Occipital lobe (tissue), 2 donors: ENCODE results near the gene ASPSCR1. TPM values are rescaled to one million over a fixed set of nuclear protein-coding genes. Genes with fewer than 3 reads are reported as not detected.
"Not testable (repeated sequence)": the region's sequence is repeated elsewhere in the genome, so short reads cannot be mapped to it uniquely, and the experiment has no call there.

Source experiments
- DNase-seq: peaks from one replicate; lab custom pipeline; 2025; lab: John Stamatoyannopoulos, UW
- total RNA-seq: library from RNA; depleted of rRNA; stranded (reverse); fragments of >200 nt; gene quantifications from one replicate; pipeline ENCODE4 v1.2.3, GENCODE V29; 2014

Gene ASPSCR1
- total RNA-seq, 1 donor from 2014 or later, result 11.1 TPM

DNA sequence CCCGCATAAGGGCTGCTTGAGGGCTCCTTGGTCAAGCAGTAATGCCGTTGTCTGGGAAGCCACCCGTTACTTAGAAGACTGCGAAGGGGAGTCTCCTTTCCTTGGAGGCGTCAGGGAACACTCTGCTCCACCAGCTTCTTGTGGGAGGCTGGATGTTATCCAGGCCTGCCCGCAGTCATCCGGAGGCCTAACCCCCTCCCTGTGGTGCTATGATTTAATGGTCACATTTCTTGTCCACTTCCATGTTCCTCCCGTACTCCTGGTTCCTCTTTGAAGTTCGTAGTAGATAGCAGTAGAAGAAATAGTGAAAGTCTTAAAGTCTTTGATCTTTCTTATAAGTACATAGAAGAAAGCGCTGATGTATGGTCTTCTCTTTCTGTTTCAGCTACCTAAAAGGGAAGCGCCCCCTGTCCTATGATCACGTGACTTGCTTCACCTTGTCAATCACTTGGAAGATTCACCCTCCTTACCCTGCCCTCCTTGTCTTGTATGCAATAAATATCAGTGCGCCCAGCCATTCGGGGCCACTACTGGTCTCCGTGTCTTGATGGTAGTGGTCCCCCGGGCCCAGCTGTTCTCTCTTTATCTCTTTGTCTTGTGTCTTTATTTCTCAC lies 61.5 kb downstream of the ASPSCR1 start:
- DNase-seq, result not testable (repeated sequence)

DNA sequence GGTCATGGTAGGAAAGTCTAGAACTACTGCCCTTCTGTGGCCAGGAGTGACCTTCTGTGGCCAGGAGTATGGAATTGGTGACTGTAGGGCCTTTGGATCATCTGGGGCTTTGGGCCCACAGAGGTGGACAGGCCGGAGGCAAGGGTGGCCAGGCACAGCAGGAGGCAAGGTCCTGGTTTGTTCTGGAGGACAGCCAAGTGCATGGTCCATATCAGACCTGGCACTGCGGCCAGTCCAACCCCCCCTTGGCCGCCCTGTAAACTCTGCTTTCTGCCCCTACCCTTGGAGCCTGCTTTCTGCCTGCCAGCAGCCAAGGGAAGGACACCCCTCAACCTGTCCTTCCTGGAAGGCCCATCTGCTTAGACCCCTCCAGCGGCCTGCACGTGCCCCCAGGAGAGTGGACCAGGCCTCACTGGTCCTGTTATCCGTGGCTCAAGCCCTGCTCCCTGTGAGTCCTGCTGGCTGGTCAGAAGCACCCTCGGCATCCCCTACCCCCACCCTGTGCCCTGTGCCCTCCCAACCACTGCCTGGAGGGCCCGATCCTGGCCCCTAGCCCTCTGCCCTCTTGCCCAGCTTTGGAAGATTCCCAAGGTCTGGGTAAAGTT lies 62.4 kb downstream of the ASPSCR1 start:
- no peak for DNase-seq

DNA sequence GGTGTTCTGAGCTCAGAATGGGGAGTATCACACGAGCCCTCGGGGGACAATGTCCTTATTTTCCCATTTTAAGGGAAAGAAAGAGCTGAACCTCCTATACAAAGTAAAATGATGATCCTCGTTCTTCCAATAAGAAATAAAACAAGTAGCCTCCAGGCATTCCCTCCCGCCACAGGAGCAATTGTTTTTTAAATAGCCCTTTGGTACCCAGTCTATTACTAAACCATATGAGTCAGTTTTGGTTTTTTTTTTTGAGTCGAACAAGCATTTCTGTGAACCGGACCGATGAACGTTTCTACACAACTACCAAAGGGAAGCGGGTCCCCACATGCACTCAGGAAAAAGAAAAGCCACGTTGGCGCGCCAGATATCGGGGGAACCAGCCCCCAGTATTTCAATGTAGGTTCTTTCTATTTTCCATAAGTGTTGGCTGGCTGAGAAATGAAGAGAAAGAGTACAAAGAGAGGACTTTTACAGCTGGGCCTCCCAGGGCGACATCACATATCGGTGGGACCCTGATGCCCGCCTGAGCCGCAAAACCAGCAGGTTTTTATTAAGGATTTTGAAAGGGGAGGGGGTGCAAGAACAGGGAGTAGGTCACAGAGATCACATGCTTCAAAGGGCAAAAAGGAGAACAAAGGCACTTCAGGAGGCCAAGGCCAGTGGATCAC lies 63.9 kb downstream of the ASPSCR1 start:
- no peak for DNase-seq

DNA sequence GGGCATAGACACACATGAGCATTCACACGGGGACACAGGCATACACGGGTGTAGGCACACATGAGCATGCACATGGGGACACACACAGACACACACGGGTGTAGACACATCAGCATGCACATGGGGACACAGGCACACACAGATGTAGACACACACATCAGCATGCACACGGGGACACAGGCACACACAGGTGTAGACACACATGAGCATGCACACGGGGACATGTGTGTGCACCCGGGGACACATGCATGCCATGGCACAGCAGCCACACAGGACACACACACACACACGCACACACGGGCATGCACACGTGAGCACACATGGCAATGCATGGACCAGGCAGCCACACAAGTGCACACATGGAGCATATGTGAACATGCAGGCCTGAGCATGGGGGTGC lies 65.2 kb downstream of the ASPSCR1 start:
- DNase-seq, result no peak

DNA sequence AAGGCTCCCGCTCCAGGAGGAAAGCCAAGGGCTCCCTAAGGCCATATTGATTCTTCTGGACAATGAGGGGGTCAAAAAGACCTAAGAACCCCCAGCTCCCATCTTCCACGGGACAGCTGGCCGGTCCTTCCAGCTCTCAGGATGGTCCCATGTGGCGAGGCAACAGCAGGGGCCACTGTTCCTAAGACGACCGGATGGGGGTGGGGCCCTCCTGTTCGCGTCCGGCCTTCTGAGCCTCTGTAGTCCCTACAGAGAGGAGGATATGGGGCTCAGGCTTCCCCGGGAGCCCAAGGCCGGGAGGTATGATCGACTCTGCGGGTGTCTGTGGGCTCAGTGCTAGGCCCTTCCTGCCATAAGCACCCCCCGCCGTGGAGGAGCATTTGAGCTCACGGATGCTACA lies 66.1 kb downstream of the ASPSCR1 start:
- no peak for DNase-seq

DNA sequence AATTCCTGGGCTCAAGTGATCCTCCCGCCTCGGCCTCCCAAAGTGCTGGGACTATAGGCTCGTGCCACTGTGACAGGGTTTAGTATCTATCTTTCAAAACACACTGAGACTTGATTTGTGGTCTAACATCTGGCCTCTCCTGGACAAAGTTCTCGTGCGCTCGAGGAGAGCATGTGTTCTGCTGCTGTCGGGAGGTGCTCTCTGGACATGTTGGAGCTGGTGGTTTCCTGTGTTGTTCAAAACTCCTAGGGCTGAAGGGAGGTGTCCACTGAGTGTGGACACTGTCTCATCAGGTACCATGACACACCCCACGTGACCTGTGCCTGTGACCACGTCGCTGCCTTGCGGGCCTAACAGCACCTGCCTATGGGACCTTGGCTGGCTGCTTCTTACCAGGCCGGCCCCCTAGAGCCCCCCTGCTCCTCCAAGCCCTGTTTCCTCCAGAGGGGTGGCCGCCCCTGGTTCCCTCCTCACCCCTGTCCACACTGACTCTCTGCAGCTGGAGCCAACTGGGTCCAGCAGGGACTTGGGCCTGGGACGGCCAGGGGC lies 68.6 kb downstream of the ASPSCR1 start:
- no peak for DNase-seq

DNA sequence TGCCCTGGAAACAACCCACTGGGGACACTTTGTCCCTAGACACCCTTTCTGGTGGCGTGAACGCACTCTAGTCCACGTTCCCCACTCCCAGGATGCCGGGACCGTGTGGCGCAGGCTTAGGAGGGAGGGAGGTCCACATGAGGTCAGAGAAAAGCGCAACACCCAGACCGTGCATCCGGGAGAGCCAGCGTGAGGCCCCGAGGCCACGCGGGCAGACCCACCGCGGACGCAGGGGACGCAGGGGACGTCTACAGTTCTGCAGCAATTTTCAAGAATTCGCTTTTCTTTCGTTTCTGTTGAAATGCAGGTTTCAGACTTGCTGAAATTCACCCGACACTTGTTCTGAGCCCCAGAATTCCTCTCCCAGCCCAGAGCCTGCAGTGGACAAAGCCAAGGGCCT lies 69.5 kb downstream of the ASPSCR1 start:
- DNase-seq, result no peak

DNA sequence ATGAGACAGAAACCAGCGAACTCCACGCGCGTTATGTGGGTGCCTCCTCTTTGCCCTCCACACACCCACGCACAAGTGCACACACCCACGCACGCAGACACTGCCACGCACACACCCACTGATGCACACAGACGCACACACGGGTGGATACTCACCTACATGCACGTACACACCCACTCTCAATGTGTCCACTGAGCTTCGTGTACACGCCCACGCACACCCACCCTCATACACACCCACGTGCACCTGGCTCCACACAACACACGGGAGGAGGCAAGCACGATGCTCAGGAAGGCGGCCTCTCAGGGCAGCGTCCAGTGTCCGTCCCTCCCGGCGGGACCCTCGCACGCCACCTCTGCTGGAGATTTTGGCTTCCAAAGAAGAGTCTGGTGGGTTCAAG lies 70.0 kb downstream of the ASPSCR1 start:
- DNase-seq, result no peak

DNA sequence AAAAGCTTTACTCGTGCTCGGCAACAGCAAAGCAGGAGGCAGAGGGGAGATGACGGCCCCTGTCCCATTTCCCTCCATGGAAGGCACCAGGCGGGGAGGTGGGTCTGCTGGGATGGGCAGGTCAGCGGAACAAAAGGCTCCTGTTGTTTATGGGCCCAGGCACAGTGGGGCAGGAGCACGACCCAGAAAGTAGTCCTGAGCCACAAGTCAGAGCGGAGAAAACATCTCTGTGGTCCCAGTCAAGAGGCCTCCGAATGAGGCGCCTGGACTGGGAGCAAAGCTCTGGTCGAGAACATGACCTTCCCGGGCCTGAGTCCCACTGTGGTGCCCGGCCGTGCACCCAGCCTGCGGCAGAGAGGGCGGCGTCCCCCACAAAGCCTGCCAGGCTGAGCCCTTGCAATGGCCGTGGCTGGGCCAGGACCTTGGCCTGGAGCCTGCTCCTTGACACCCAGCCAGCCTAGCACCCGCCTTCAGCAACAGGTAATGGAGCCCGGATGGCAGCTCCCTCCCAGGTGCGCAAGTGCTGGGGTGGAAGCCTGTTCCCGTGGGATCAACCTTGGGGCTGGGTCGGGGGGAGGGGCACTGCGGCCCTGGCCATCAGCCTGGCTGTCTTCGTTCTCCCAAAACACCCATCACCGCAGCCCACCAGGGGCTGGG lies 70.6 kb downstream of the ASPSCR1 start:
- DNase-seq, result no peak

DNA sequence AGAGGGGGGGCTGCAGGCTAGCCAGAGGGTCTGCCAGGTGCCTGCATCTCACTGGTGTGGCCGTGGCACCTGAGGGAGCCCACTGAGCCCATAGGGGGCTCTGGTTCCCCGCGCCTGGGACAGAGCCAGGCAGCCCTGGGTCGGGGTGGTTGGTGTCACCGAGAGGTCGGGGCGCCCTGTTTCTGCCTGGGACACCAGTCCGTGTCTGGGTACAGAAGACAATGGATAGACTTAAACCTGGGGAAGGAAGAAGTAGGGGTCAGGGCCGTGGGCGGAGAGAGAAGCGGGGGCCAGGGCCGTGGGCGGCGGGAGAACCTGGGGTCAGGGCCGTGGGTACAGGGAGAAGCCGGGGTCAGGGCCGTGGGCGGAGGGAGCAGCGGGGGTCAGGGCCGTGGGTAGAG lies 71.1 kb downstream of the ASPSCR1 start:
- no peak for DNase-seq

DNA sequence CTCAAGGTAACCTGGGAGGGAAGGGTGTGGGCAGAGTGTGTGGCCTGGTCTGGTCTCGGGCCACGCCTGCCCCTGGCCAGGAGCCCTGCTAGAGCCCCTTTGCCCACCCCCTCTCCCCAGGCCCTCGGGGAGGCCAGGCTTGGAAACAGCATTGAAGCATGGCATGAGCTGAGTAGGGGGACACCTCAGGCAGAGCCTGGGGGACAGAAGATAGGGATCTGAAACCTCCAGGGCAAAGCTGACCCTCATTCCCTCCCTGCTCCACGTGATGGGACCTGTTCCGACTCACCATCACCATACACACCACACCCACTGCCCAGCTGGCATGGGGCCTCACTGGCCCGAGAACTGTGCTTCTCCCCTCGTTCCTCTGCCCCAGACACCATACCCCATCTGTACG lies 71.7 kb downstream of the ASPSCR1 start:
- no peak for DNase-seq

DNA sequence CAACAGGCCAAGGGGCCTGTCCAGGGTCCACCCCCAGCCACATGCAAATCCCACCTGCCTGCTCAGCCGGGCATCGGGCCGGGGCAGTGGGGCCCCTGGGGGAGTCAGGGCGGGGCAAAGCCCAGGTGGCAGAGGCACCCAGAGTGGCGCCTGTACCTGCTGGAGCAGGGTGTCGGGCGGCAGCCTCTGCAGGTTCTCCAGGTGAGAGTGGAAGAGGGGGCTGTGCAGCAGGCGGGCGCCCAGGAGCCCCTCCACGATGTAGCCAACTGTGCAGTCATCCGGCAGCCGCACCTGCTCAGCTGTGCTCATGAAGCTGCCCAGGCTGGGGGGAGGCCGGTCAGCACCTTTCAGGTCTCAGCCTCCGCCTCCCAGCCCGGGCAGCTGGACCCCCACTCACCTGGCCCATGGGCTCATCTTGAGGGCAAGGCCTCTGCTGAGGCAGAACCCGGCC lies 72.1 kb downstream of the ASPSCR1 start:
- no peak for DNase-seq

DNA sequence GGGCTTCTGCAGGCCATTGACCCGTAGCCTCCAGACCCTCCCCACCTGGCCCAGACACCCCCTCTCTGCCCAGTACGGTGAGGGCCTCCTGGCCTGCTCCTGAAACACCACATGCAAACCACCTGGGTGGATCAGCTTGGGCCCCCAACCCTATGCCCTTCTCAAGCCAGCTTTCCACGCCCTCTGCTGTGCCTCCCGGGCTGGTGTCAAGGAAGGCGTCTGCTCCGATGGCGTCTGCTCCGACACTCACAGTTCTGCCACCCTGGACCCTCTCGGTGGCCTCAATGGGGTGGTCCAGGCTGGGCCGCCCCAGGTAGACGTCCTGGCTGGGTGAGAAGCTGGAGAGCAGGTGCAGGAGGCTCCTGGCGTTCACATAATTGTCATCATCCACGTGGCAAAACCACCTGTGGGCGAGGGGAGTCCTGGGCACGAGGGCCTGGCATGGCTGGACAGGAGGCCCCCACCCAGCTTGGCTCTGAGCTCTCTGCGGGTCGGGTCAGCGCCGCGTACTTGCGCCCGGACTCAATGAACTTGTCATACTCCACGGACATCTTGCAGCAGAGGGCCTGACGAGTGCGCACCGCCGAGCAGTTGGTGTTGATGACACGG lies 72.8 kb downstream of the ASPSCR1 start:
- DNase-seq, result no peak

DNA sequence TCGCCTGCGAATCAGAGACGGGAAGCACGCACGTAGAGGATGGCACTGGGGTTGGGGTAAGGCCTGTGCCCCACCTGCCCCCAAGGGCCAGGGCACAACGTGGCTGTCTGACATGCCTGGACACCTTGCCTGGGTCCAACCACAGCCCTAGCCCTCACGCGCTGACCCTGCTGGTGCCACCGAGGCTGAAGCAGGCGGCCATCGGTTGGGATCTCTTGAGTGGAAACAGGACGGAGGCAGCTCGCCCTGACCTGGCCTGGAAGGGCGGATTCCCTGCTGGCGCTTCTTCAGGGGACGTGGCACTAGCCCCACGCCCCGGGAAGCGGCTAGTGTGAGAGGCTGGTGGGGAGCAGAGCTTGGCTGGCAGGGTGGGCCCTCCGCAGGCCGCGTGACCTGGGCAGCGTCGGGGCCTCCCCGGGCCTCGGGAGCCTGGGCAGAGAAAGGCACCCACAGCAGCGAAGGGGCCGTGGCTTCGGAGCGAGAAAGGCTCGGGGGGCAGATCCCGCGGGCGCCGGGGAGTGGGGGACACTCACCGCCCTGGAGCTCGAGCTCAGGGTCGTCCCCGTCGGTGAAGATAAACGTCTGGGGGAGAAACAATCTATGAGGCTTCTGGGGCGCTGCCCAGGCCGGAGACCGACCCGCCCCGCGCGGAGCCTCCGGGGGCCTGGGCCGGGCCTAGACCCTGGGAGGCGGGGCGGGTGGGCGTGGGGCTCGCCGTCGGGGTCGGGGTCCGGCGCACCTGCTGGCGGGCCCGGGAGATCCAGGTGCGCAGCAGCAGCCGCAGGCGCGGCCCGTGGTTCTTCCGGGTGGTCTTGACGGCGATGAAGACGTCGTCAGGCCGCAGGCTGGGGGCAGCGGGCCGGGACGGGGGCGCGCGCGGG lies 73.6 kb downstream of the ASPSCR1 start:
- no peak for DNase-seq

DNA sequence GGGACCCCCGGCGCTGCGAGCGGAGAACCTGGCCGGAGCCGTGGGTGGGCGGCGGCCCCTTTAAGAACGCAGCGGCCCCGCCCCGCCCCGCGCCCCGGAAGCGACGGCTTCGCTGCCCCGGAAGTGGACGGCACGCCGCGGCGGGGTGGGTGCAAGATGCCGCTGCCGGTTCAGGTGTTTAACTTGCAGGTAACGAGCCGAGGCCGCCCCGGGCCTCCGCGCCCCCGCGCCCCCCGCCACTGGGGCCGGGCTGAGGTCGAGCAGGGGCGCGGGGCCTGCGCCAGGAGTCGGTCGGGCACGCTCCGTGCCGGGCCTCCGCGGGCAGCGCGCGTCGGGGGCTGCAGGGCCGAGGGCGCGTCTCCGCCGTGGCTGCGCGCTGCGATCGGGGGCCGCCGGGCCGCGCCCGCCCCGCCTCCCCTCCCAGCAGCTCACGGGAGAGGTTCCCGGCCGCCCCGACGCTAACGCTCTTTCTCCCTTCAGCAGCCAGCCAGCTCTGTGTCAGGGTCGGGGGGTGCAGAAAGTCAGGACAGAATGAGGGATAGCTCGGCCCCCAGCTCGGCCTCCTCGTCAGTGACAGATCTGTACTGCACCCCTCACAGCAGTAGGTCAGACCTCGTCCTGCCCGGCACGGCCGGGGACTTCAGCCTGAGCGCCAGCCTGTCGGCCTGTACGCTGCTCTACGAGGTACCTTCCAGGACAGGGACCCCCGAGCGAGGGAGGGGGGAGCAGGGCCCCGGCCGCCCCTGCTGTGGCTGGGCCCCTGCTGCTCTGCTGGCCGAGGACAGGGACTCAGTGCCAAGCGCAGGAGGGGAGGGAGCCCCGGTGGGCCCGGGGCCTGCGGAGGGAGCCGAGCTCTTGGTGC lies 74.6 kb downstream of the ASPSCR1 start, which contains the start of the genes GPS1 and RFNG:
TSS of gene GPS1 (plus strand) at position 123 of the 862 bp plus-strand sequence. CDS start at position 157, 34 bp downstream.
TSS of gene RFNG (minus strand) at position 36 of the 862 bp plus-strand sequence. CDS start 45 bp downstream, outside the sequence.
- peak; percentile 70 for DNase-seq

DNA sequence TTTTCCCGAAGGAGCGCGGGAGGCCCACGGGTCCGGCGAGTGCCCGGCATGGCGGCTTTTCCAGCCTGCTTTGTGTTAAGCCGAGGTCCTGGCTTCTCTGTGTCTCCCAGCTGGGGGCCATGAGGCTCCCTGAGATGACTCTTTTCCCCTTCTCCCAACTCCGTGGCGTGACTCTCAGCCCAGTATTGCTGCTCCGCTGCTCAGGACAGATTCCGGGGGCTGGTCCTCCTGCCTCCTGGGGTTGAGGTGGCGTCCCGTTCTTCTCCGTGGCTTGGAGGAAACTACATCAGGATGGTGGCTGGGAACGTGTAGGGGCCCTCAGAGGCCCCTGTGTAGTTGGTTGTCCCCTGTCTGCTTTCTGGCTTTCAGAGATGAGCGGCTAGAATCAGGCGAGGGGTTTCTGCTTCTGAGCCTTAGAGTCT lies 75.2 kb downstream of the ASPSCR1 start:
- no peak for DNase-seq

DNA sequence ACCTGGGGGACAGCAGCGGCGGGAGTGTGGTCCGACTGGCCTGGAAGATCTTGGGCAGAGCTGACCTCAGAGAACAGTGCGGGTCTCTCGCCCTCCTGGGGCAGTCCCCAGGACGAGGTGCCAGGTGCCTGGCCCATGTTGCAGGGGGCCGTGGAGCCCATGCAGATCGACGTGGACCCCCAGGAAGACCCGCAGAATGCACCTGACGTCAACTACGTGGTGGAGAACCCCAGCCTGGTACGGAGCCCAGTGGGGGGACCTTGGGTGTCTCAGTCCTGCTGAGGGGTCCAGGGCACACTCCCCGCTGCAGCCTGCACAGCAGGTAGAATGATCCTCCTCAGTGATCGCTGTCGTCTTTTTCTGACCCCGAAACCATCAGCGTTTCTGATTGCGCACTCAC lies 75.7 kb downstream of the ASPSCR1 start:
- no peak for DNase-seq

DNA sequence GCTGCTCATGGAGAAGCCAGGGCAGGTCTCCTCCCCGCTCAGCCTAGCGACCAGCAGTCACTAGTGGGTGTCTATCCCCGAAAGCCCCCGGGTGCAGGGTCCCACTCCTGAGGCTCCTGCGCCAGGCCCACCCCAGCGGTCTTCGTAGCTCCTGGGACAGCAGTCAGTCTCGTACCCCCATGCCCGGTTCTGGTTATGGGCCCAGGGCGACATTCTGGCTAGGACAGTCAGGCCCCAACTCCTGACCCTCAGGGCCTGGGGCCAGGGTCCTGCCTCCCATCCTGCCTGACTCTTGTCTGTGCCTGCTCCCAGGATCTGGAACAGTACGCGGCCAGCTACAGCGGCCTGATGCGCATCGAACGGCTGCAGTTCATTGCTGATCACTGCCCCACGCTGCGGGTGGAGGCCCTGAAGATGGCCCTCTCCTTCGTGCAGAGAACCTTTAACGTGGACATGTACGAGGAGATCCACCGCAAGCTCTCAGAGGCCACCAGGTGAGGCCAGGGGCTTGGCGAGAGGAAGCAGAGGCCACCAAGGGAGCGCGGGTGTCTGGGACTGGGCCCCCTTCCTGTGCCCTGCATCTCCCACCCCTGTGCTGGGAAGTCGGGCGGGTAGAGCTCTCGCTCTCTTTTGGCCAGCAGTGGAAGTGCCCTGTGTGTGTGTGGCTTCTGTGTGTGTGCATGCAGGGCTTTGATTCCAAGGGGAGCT lies 76.3 kb downstream of the ASPSCR1 start:
- no peak for DNase-seq
